SK-N-MC (cell line): Measurements from ENCODE around the gene GALNTL6.

Experiments used
- EZH2 ChIP-seq: fragments of 200-600 bp; sonication (generic); IDR thresholded peaks from one replicate; pipeline ENCODE4 v1.6.1; 2017; ENCODE audit warnings: antibody characterized with exemption
- FOXP2 ChIP-seq: optimal IDR thresholded peaks from 2 replicates; pipeline ENCODE3; 2011; ENCODE audit warnings: mild to moderate bottlenecking, moderate library complexity; ENCODE audit not compliant: insufficient read depth; ENCODE audit errors: extremely low read length, control extremely low read depth
- POLR2AphosphoS5 ChIP-seq: IDR thresholded peaks from 2 replicates; pipeline ENCODE4 v1.6.1; 2012; ENCODE audit warnings: mild to moderate bottlenecking, low read depth, low read length, borderline replicate concordance

DNA sequence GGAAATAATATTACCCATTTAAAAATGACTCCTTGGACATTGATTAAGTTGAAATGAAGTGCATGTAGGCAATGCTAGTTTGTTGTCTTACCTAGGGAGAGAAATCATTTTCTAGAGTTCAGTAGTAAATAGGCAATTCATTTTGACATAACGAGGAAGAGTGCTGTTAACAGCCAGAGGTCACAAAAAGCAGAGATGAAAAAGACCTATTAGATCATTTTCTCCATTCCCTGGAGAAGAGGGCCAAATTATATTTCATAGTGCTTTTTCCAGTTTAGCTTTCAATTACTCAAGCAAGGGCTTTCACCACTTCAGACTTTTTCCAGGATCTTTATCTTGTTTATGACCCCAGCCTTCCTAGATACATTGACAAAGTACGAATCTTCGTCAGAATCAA, 981.1 kb downstream of the GALNTL6 start:
- TF ChIP-seq EZH2 (no peak), FOXP2 (no peak), POLR2AphosphoS5 (no peak)
